IMR-90 (cell line): ENCODE measurements around the gene MAEA. TPM values are rescaled to one million over a fixed set of nuclear protein-coding genes. Genes with fewer than 3 reads are reported as not detected.

Source experiments
- ATAC-seq: fragments of 200-7000 bp; cut with Tn5 transposase; 2 replicates; pipeline ENCODE4 v1.9.1; 2020; ENCODE audit warnings: low read depth, mild to moderate bottlenecking, moderate library complexity
- BruUV-seq: library from RNA; stranded (reverse); fragments of 400-500 nt; replicated peaks from 2 replicates; lab custom pipeline; 2021; lab: Mats Ljungman, UMichigan
- CTCF ChIA-PET: fragments of 300-600 bp; formaldehyde crosslinking; extraction: SDS; loops from one replicate; lab custom pipeline; 2021; ENCODE audit warnings: antibody characterized with exemption; lab: Yijun Ruan, JAX
- POLR2A ChIA-PET: fragments of 300-600 bp; sonication (Branson Sonifier 250); formaldehyde crosslinking; loops from one replicate; lab custom pipeline; 2022; ENCODE audit warnings: antibody characterized with exemption; ENCODE audit not compliant: unreplicated experiment; lab: Charles Lee
- DNase-seq: peaks from one replicate; pipeline ENCODE4 v3.0.0; 2013
- H2AFZ ChIP-seq: replicated peaks from 2 replicates; pipeline ENCODE3; 2013; ENCODE audit warnings: low read length, mild to moderate bottlenecking; ENCODE audit not compliant: poor library complexity
- H2AK5ac ChIP-seq: 2 replicates; pipeline ENCODE4 v1.6.1; 2013; ENCODE audit warnings: low read depth, low read length, inconsistent platforms
- H2AK9ac ChIP-seq: replicated peaks from 2 replicates; pipeline ENCODE3; 2013; ENCODE audit warnings: mild to moderate bottlenecking, low read depth, low read length, moderate library complexity; ENCODE audit not compliant: poor library complexity
- H2BK120ac ChIP-seq: 2 replicates; pipeline ENCODE4 v1.6.1; 2013; ENCODE audit warnings: low read depth, low read length, inconsistent platforms
- H2BK15ac ChIP-seq: 3 replicates; pipeline ENCODE4 v1.6.1; 2013; ENCODE audit warnings: low read depth, low read length, inconsistent platforms
- H2BK20ac ChIP-seq: 2 replicates; pipeline ENCODE4 v1.6.1; 2013; ENCODE audit warnings: low read depth, mild to moderate bottlenecking, inconsistent platforms, low read length, moderate library complexity
- H2BK5ac ChIP-seq: 2 replicates; pipeline ENCODE4 v1.6.1; 2013; ENCODE audit warnings: mild to moderate bottlenecking, low read depth, low read length, inconsistent platforms; ENCODE audit not compliant: poor library complexity, severe bottlenecking
- H3K14ac ChIP-seq: replicated peaks from 2 replicates; pipeline ENCODE4 v1.6.1; 2013; ENCODE audit warnings: low read depth, low read length, inconsistent platforms
- H3K18ac ChIP-seq: 2 replicates; pipeline ENCODE4 v1.6.1; 2013; ENCODE audit warnings: low read depth, low read length, control low read depth
- H3K23ac ChIP-seq: 2 replicates; pipeline ENCODE4 v1.6.1; 2013; ENCODE audit warnings: low read depth, low read length, inconsistent platforms
- H3K27ac ChIP-seq: 2 replicates; pipeline ENCODE4 v1.5.1; 2013; ENCODE audit warnings: mild to moderate bottlenecking, control low read depth, low read length; ENCODE audit not compliant: insufficient read depth
- H3K27me3 ChIP-seq: 2 replicates; pipeline ENCODE4 v1.6.1; 2013; ENCODE audit warnings: low read length; ENCODE audit not compliant: control insufficient read depth, insufficient read depth
- H3K36me3 ChIP-seq: 2 replicates; pipeline ENCODE4 v1.6.1; 2013; ENCODE audit warnings: low read length, mixed read lengths; ENCODE audit not compliant: control insufficient read depth, insufficient read depth
- H3K4ac ChIP-seq: 2 replicates; pipeline ENCODE4 v1.6.1; 2013; ENCODE audit warnings: low read depth, low read length, inconsistent platforms
- H3K4me1 ChIP-seq: 2 replicates; pipeline ENCODE4 v1.6.1; 2013; ENCODE audit warnings: low read length, mixed read lengths; ENCODE audit not compliant: control insufficient read depth, insufficient read depth
- H3K4me2 ChIP-seq: 2 replicates; pipeline ENCODE4 v1.6.1; 2013; ENCODE audit warnings: low read depth, mild to moderate bottlenecking, control low read depth, low read length, moderate library complexity
- H3K4me3 ChIP-seq: 2 replicates; pipeline ENCODE4 v1.5.1; 2013; ENCODE audit warnings: low read depth, mild to moderate bottlenecking, control low read depth, low read length, moderate library complexity; ENCODE audit not compliant: insufficient read depth
- H3K56ac ChIP-seq: 2 replicates; pipeline ENCODE4 v1.6.1; 2013; ENCODE audit warnings: low read length, inconsistent platforms; ENCODE audit not compliant: insufficient read depth; ENCODE audit errors: extremely low read depth
- H3K79me1 ChIP-seq, 2 experiments: 2 replicates each; pipeline ENCODE4 v1.6.1; 2013; ENCODE audit warnings: low read length in 2 of 2, inconsistent platforms in 1 of 2, low read depth in 1 of 2
- H3K9ac ChIP-seq: 2 replicates; pipeline ENCODE4 v1.6.1; 2013; ENCODE audit warnings: low read depth, low read length, control low read depth
- H3K9me1 ChIP-seq: 2 replicates; pipeline ENCODE4 v1.6.1; 2013; ENCODE audit warnings: low read length, inconsistent platforms; ENCODE audit not compliant: insufficient read depth
- H3K9me3 ChIP-seq: 2 replicates; pipeline ENCODE4 v1.6.1; 2013; ENCODE audit warnings: low read length; ENCODE audit not compliant: control insufficient read depth, insufficient read depth
- H4K20me1 ChIP-seq: 2 replicates; pipeline ENCODE4 v1.6.1; 2013; ENCODE audit warnings: low read length, inconsistent platforms; ENCODE audit not compliant: insufficient read depth
- H4K5ac ChIP-seq: 2 replicates; pipeline ENCODE4 v1.6.1; 2013; ENCODE audit warnings: mild to moderate bottlenecking, low read depth, low read length, control low read depth
- H4K8ac ChIP-seq, 2 experiments: 2 replicates each; pipeline ENCODE4 v1.6.1; 2013; ENCODE audit warnings: low read depth in 2 of 2, low read length in 2 of 2, control low read depth in 1 of 2, inconsistent platforms in 1 of 2
- H4K91ac ChIP-seq: 2 replicates; pipeline ENCODE4 v1.6.1; 2013; ENCODE audit warnings: low read depth, low read length, inconsistent platforms; ENCODE audit not compliant: insufficient read depth
- CEBPB ChIP-seq: IDR thresholded peaks from 2 replicates; pipeline ENCODE4 v1.6.1; 2012; ENCODE audit warnings: low read depth, low read length, improper control_type of control experiment
- MAFK ChIP-seq: IDR thresholded peaks from 2 replicates; pipeline ENCODE4 v1.6.1; 2012; ENCODE audit warnings: low read depth, low read length, improper control_type of control experiment
- MAZ ChIP-seq: IDR thresholded peaks from 2 replicates; pipeline ENCODE4 v1.6.1; 2012; ENCODE audit warnings: low read depth, mild to moderate bottlenecking, low read length, improper control_type of control experiment, moderate library complexity, borderline replicate concordance
- MXI1 ChIP-seq: IDR thresholded peaks from 2 replicates; pipeline ENCODE4 v1.6.1; 2012; ENCODE audit warnings: low read depth, mild to moderate bottlenecking, low read length, moderate library complexity, borderline replicate concordance
- NFE2L2 ChIP-seq: fragments of 150-350 bp; IDR thresholded peaks from 2 replicates; pipeline ENCODE4 v1.6.1; 2016; ENCODE audit warnings: low read depth, mild to moderate bottlenecking, low read length
- RCOR1 ChIP-seq: IDR thresholded peaks from 2 replicates; pipeline ENCODE4 v1.6.1; 2012; ENCODE audit warnings: mild to moderate bottlenecking, low read length, improper control_type of control experiment; ENCODE audit not compliant: insufficient replicate concordance
- SMC3 ChIP-seq: fragments of 150-350 bp; IDR thresholded peaks from 2 replicates; pipeline ENCODE4 v1.6.1; 2016; ENCODE audit warnings: low read depth, mild to moderate bottlenecking, antibody characterized with exemption, low read length, moderate library complexity
- WGBS, 2 experiments: methylation state at CpG; one replicate each; pipeline versions ENCODE4 v1.1.5 to v1.1.7; 2013; ENCODE audit warnings: missing lambda C conversion rate in 2 of 2; ENCODE audit not compliant: insufficient read length in 1 of 2; ENCODE audit errors: extremely low coverage in 2 of 2; 5-methylcytosine and 5-hydroxymethylcytosine counted together
- dilution Hi-C: fragments of 300-500 bp; cut with HindIII; formaldehyde crosslinking; loops from one replicate; pipeline ENCODE4 v1.14.3; 2018; ENCODE audit warnings: low sequenced_read_pairs; ENCODE audit not compliant: unreplicated experiment
- in situ Hi-C: fragments of 300-500 bp; cut with MboI; formaldehyde crosslinking; loops from 3 replicates; pipeline ENCODE4 v1.14.3; 2019; ENCODE audit warnings: low sequenced_read_pairs, inconsistent platforms, mixed read lengths
- intact Hi-C: fragments of 100-400 bp; cut with micrococcal nuclease; formaldehyde crosslinking; loops from 2 replicates; pipeline ENCODE4 v1.10.0; 2022
- polyA plus RNA-seq, 3 experiments: library from polyadenylated mRNA; depleted of rRNA; stranded (reverse); fragments of >200 nt; gene quantifications; 2 replicates each; pipeline ENCODE4 v1.2.3, GENCODE V29; 2012; ENCODE audit warnings: low replicate concordance in 1 of 3
- total RNA-seq: library from RNA; depleted of rRNA; stranded (reverse); fragments of >200 nt; gene quantifications from 2 replicates; pipeline ENCODE4 v1.2.3, GENCODE V29; 2012

Gene MAEA
- total and polyA plus RNA-seq, 2 of the 4 experiments (the other 2 are of a cell fraction): 61.5 to 108 TPM

DNA sequence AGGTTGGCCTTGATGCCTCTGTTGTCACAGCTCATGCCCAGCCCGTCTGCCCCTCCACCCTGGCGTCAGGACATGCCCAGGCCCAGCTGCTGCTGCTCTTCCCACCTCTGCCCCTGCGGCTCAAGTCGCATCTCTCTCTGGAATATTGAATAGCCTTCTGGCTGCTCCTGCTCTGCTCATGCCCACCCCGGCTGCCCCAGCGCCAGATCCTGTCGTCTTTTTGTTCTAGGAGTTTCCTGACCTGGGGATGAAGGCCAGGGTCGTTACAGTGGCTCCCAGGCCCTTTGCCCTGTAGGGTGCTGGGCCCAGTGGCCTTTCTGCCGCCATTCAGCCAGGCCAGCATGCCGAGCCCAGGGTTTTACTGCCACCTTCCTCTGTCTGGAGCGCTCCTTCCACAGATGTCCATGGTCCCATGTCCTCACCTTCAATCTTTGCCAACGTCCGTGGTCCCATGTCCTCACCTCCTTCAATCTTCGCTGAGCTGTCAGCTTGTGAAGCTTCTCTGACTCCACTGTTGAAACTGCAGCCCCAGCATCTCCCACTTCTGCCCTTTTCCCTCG, 9.7 kb downstream of the MAEA start:
- Histone ChIP-seq H3K23ac (no peak overlapping the region), H2BK15ac (no peak overlapping the region), H3K27ac (no peak overlapping the region), H2AK5ac (no peak overlapping the region; the same call in 1 of the 2 replicates), H3K9ac (no peak overlapping the region), H2BK120ac (no peak overlapping the region), H3K56ac (no peak overlapping the region), H3K4me2 (no peak overlapping the region), H4K91ac (no peak overlapping the region), H3K9me3 (no peaks in the 10 kb centered on the region), H2AFZ (no peak overlapping the region), H2BK20ac (no peak overlapping the region), H4K20me1 (peaks cover 77% of the 10 kb centered on the region), H4K8ac (no peak overlapping the region), H3K27me3 (no peaks in the 10 kb centered on the region), H2BK5ac (no peak overlapping the region), H3K14ac (no peak overlapping the region), H3K4me1 (peaks cover 2% of the 10 kb centered on the region; the same call in 1 of the 2 replicates), H3K4ac (no peak overlapping the region), H3K18ac (no peak overlapping the region), H3K36me3 (peaks cover 27% of the 10 kb centered on the region; the same call in 1 of the 2 replicates), H2AK9ac (no peak overlapping the region), H3K4me3 (no peak overlapping the region), H3K79me1 (peaks cover 12 to 71% of the 10 kb centered on the region in 2 experiments), H4K5ac (no peak overlapping the region), H3K9me1 (peaks cover 14% of the 10 kb centered on the region; the same call in 1 of the 2 replicates)
- dilution Hi-C loops: no loop called here
- 90% methylated on average over 9 of the region's 15 CpGs; no CpG with 5 or more reads in 1 of the 2 experiments for WGBS, 2 experiments
- ChIA-PET CTCF (no interaction called here), POLR2A (no interaction called here)
- TF ChIP-seq MXI1: no peak
- TF ChIP-seq RCOR1: no peak
- no peak for TF ChIP-seq SMC3
- TF ChIP-seq CEBPB: no peak
- no peak for TF ChIP-seq MAFK
- TF ChIP-seq MAZ: no peak
- no peak for TF ChIP-seq NFE2L2
- no peak for DNase-seq
- BruUV-seq: no TSS peak
- no peak for ATAC-seq
- intact Hi-C loops: no loop called here
- in situ Hi-C loops: no loop called here
